GM23338 (cell line): Measurements from ENCODE around the gene LYZL4. TPM values are rescaled to one million over a fixed set of nuclear protein-coding genes. Genes with fewer than 3 reads are reported as not detected.

ENCODE experiments used
- ATAC-seq: fragments of 200-7000 bp; cut with Tn5 transposase; 3 replicates; pipeline ENCODE4 v1.9.1; 2020
- DNase-seq: peaks from one replicate; pipeline ENCODE4 v3.0.0-alpha.2; 2015; ENCODE audit warnings: low spot score
- H2AFZ ChIP-seq: fragments of 200-600 bp; sonication (generic); 2 replicates; pipeline ENCODE4 v1.8.0; 2016; ENCODE audit warnings: antibody characterized with exemption, mild to moderate bottlenecking, moderate library complexity
- H3F3A ChIP-seq: fragments of 200-600 bp; sonication (generic); replicated peaks from 2 replicates; pipeline ENCODE4 v1.8.0; 2017; ENCODE audit warnings: antibody characterized with exemption, mixed run types, low read depth
- H3K27ac ChIP-seq: fragments of 200-600 bp; sonication (generic); 2 replicates; pipeline ENCODE4 v1.6.1; 2016; ENCODE audit warnings: low read depth
- H3K27me3 ChIP-seq: fragments of 200-600 bp; sonication (generic); 2 replicates; pipeline ENCODE4 v1.8.0; 2016; ENCODE audit warnings: mild to moderate bottlenecking, mixed run types, moderate library complexity; ENCODE audit not compliant: insufficient read depth
- H3K36me3 ChIP-seq: fragments of 200-600 bp; sonication (generic); 2 replicates; pipeline ENCODE4 v1.8.0; 2016; ENCODE audit warnings: mild to moderate bottlenecking; ENCODE audit not compliant: insufficient read depth
- H3K4me1 ChIP-seq: fragments of 200-600 bp; sonication (generic); 2 replicates; pipeline ENCODE4 v1.8.0; 2016; ENCODE audit warnings: mild to moderate bottlenecking, moderate library complexity; ENCODE audit not compliant: insufficient read depth
- H3K4me2 ChIP-seq: fragments of 200-600 bp; sonication (generic); 2 replicates; pipeline ENCODE4 v1.7.1; 2017; ENCODE audit warnings: mixed run types
- H3K4me3 ChIP-seq: fragments of 200-600 bp; sonication (generic); 2 replicates; pipeline ENCODE4 v1.6.1; 2016; ENCODE audit warnings: mixed run types
- H3K79me2 ChIP-seq: fragments of 200-600 bp; sonication (generic); replicated peaks from 2 replicates; pipeline ENCODE4 v1.8.0; 2017; ENCODE audit warnings: mild to moderate bottlenecking; ENCODE audit not compliant: insufficient read depth
- H3K9me2 ChIP-seq: fragments of 200-600 bp; sonication (generic); 2 replicates; pipeline ENCODE4 v1.8.0; 2017; ENCODE audit not compliant: insufficient read depth
- H4K20me1 ChIP-seq: fragments of 200-600 bp; sonication (generic); replicated peaks from 2 replicates; pipeline ENCODE4 v1.8.0; 2017; ENCODE audit warnings: mild to moderate bottlenecking; ENCODE audit not compliant: insufficient read depth
- H3K27ac Mint-ChIP-seq: 2 replicates; pipeline ENCODE4 v1.8.0; 2020; ENCODE audit warnings: inconsistent platforms, mild to moderate bottlenecking, moderate library complexity, mixed read lengths
- H3K27me3 Mint-ChIP-seq: 3 replicates; pipeline ENCODE4 v1.8.0; 2022; ENCODE audit warnings: low read depth, mild to moderate bottlenecking, moderate library complexity, mixed read lengths, inconsistent platforms; ENCODE audit not compliant: insufficient read depth, poor library complexity
- H3K36me3 Mint-ChIP-seq: 3 replicates; pipeline ENCODE4 v1.8.0; 2021; ENCODE audit warnings: low read depth, mild to moderate bottlenecking, inconsistent platforms, moderate library complexity, mixed read lengths
- H3K4me1 Mint-ChIP-seq: 3 replicates; pipeline ENCODE4 v1.8.0; 2020; ENCODE audit warnings: mild to moderate bottlenecking, inconsistent platforms, mixed read lengths
- H3K4me3 Mint-ChIP-seq: 3 replicates; pipeline ENCODE4 v1.8.0; 2021; ENCODE audit warnings: moderate library complexity, mild to moderate bottlenecking, inconsistent platforms, mixed read lengths
- H3K9me3 Mint-ChIP-seq: 3 replicates; pipeline ENCODE4 v1.8.0; 2020; ENCODE audit warnings: moderate library complexity, mild to moderate bottlenecking, inconsistent platforms, mixed read lengths
- CREB1 ChIP-seq: fragments of 250-450 bp; sonication (Bioruptor Pico); IDR thresholded peaks from 2 replicates; pipeline ENCODE4 v1.5.0; 2020; ENCODE audit warnings: low read depth, mild to moderate bottlenecking, moderate library complexity
- CTCF ChIP-seq, 2 experiments: fragments of 200-600 bp in 1 of 2; sonication (generic) in 1 of 2; conservative IDR thresholded peaks; 2 replicates each; pipeline versions ENCODE4 v1.5.1 to v1.6.1; 2016 to 2017; ENCODE audit warnings: antibody characterized with exemption in 2 of 2, low read depth in 2 of 2, mild to moderate bottlenecking in 2 of 2, moderate library complexity in 1 of 2
- ETS1 ChIP-seq: IDR thresholded peaks from 2 replicates; pipeline ENCODE4 v1.6.1; 2016; ENCODE audit warnings: antibody characterized with exemption
- EZH2 ChIP-seq: fragments of 200-600 bp; sonication (generic); IDR thresholded peaks from one replicate; pipeline ENCODE4 v1.8.0; 2017; ENCODE audit warnings: antibody characterized with exemption, mild to moderate bottlenecking, low read depth; ENCODE audit not compliant: unreplicated experiment
- JUNB ChIP-seq: IDR thresholded peaks from one replicate; pipeline ENCODE4 v1.6.1; 2016; ENCODE audit warnings: antibody characterized with exemption; ENCODE audit not compliant: unreplicated experiment
- NANOG ChIP-seq: IDR thresholded peaks from 2 replicates; pipeline ENCODE4 v1.6.1; 2016; ENCODE audit warnings: antibody characterized with exemption, borderline replicate concordance
- POLR2AphosphoS5 ChIP-seq: IDR thresholded peaks from 2 replicates; pipeline ENCODE4 v1.6.1; 2016; ENCODE audit warnings: antibody characterized with exemption, low read depth
- REST ChIP-seq: IDR thresholded peaks from one replicate; pipeline ENCODE4 v1.6.1; 2018; ENCODE audit warnings: antibody characterized with exemption; ENCODE audit not compliant: unreplicated experiment
- ZNF114 ChIP-seq: fragments of 250-450 bp; sonication (Bioruptor Pico); IDR thresholded peaks from 2 replicates; pipeline ENCODE4 v1.5.0; 2020; ENCODE audit warnings: mild to moderate bottlenecking, moderate library complexity
- ZNF462 ChIP-seq: fragments of 250-450 bp; sonication (Bioruptor Pico); IDR thresholded peaks from 2 replicates; pipeline ENCODE4 v1.5.0; 2020; ENCODE audit warnings: mild to moderate bottlenecking, moderate library complexity
- polyA plus RNA-seq: library from polyadenylated mRNA; unstranded; fragments of >200 nt; fragmentation: Nextera tagmentation; extraction: Ambion mirVana; gene quantifications from 2 replicates; pipeline ENCODE4 v1.2.1, GENCODE V29; 2016
- total RNA-seq: library from RNA; depleted of rRNA; stranded (reverse); fragments of >200 nt; shearing (Covaris generic); gene quantifications from 2 replicates; pipeline ENCODE4 v1.2.3, GENCODE V29; 2014

Gene LYZL4
- total and polyA plus RNA-seq, 2 experiments from 2014 or later, result not detected

GRCh38 chr3:42367903-42368302 lies 42.5 kb downstream of the LYZL4 start:
- Histone ChIP-seq H3K27ac (no peak overlapping the region), H3K27me3 (no peaks in the 10 kb centered on the region), H3F3A (no peaks in the 10 kb centered on the region), H3K4me2 (no peak overlapping the region), H3K9me2 (0 out of 2 replicates have a peak, but pooled peaks cover 9% of the 10 kb centered on the region), H3K79me2 (no peaks in the 10 kb centered on the region), H4K20me1 (no peaks in the 10 kb centered on the region), H3K4me1 (peaks cover 14% of the 10 kb centered on the region; the same call in 1 of the 2 replicates), H3K4me3 (no peak overlapping the region), H2AFZ (no peak overlapping the region), H3K36me3 (no peaks in the 10 kb centered on the region)
- peaks cover 7% of the 10 kb centered on the region; the same call in 2 of the 3 replicates for H3K36me3 Mint-ChIP-seq
- H3K27me3 Mint-ChIP-seq, result no peaks in the 10 kb centered on the region
- peaks cover 19% of the 10 kb centered on the region for H3K4me1 Mint-ChIP-seq
- no peak for TF ChIP-seq EZH2
- no peak for TF ChIP-seq JUNB
- no peak for TF ChIP-seq NANOG
- H3K27ac Mint-ChIP-seq, result no peak overlapping the region
- ATAC-seq (no peak), DNase-seq (no peak)
- peaks cover 11% of the 10 kb centered on the region for H3K9me3 Mint-ChIP-seq
- H3K4me3 Mint-ChIP-seq, result no peak overlapping the region

- no peak overlapping the region for H3K4me2 ChIP-seq
- Mint-ChIP-seq H3K27ac (no peak overlapping the region), H3K9me3 (peaks cover 11% of the 10 kb centered on the region), H3K27me3 (no peaks in the 10 kb centered on the region), H3K36me3 (peaks cover 7% of the 10 kb centered on the region; the same call in 2 of the 3 replicates), H3K4me1 (peaks cover 19% of the 10 kb centered on the region), H3K4me3 (no peak overlapping the region)
- H3K4me3 ChIP-seq, result no peak overlapping the region
- DNase-seq (no peak), ATAC-seq (no peak)
- no peaks in the 10 kb centered on the region for H4K20me1 ChIP-seq
- H3K9me2 ChIP-seq, result 0 out of 2 replicates have a peak, but pooled peaks cover 9% of the 10 kb centered on the region
- H3K36me3 ChIP-seq, result no peaks in the 10 kb centered on the region
- H3F3A ChIP-seq, result no peaks in the 10 kb centered on the region
- H3K27ac ChIP-seq, result no peak overlapping the region
- H3K4me1 ChIP-seq, result peaks cover 14% of the 10 kb centered on the region; the same call in 1 of the 2 replicates
- no peak overlapping the region for H2AFZ ChIP-seq
- no peaks in the 10 kb centered on the region for H3K27me3 ChIP-seq
- H3K79me2 ChIP-seq, result no peaks in the 10 kb centered on the region
- TF ChIP-seq ZNF114 (CRISPR knock-in tag) (no peak), POLR2AphosphoS5 (no peak), ETS1 (no peak), REST (no peak), JUNB (no peak), CTCF (conservative IDR thresholded peaks at IDR 0.05; ENCODE audit: low read depth in 2 of 2) (no peak), ZNF462 (CRISPR knock-in tag) (no peak), CREB1 (no peak)
Measured at GRCh38 chr3:42366550-42366949, 43.9 kb downstream of the LYZL4 start.
